ENCODE results near the gene FOXL3.

GRCh38 chr7:270351-270983, 19.5 kb upstream of the FOXL3 start:
- TF ChIP-seq REST (IDR thresholded peaks at IDR 0.05; ENCODE audit: unreplicated experiment) = no peak
- TF ChIP-seq POLR2AphosphoS5 (IDR thresholded peaks at IDR 0.05; ENCODE audit: low read depth) = no peak
- TF ChIP-seq, protein P1, sequence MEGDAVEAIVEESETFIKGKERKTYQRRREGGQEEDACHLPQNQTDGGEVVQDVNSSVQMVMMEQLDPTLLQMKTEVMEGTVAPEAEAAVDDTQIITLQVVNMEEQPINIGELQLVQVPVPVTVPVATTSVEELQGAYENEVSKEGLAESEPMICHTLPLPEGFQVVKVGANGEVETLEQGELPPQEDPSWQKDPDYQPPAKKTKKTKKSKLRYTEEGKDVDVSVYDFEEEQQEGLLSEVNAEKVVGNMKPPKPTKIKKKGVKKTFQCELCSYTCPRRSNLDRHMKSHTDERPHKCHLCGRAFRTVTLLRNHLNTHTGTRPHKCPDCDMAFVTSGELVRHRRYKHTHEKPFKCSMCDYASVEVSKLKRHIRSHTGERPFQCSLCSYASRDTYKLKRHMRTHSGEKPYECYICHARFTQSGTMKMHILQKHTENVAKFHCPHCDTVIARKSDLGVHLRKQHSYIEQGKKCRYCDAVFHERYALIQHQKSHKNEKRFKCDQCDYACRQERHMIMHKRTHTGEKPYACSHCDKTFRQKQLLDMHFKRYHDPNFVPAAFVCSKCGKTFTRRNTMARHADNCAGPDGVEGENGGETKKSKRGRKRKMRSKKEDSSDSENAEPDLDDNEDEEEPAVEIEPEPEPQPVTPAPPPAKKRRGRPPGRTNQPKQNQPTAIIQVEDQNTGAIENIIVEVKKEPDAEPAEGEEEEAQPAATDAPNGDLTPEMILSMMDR (conservative IDR thresholded peaks at IDR 0.05; ENCODE audit: low read depth in 2 of 2) = no peak
- no peak for TF ChIP-seq STAT1 (IDR thresholded peaks at IDR 0.05; ENCODE audit: unreplicated experiment)
- TF ChIP-seq EZH2 (IDR thresholded peaks at IDR 0.05; ENCODE audit: low read depth, unreplicated experiment) = no peak
- TF ChIP-seq CREB1 (CRISPR knock-in tag; IDR thresholded peaks at IDR 0.05; ENCODE audit: low read depth) = no peak
- no peak for TF ChIP-seq ZNF331 (CRISPR knock-in tag; IDR thresholded peaks at IDR 0.05; ENCODE audit: low read depth)
- no peak for TF ChIP-seq JUNB (IDR thresholded peaks at IDR 0.05; ENCODE audit: unreplicated experiment)
- TF ChIP-seq EZH2phosphoT487 (IDR thresholded peaks at IDR 0.05; ENCODE audit: unreplicated experiment) = no peak

Measured in GM23338 (cell line).